ENCODE results near the gene S100A10. TPM values are rescaled to one million over a fixed set of nuclear protein-coding genes. Genes with fewer than 3 reads are reported as not detected.

The S100A10 gene, protein sequence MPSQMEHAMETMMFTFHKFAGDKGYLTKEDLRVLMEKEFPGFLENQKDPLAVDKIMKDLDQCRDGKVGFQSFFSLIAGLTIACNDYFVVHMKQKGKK
- total RNA-seq: 431 and 437 TPM in 2 replicates

- intact Hi-C loops (cut with micrococcal nuclease): loop anchor here (1.0 to 5.0 kb wide), 5 partner anchors 10 to 202 kb away; partner anchors contain the start of genes C2CD4D, TDRKH and THEM4
Measured at GRCh38 chr1:151993734-151994496, at the start of gene S100A10. S100A10 (minus strand) TSS chr1:151993859; CDS start chr1:151986230, 7,629 bp downstream.

- intact Hi-C loops (cut with micrococcal nuclease): no loop called here
Measured at GRCh38 chr1:152042030-152042429, 48.4 kb upstream of the S100A10 start.

DNA sequence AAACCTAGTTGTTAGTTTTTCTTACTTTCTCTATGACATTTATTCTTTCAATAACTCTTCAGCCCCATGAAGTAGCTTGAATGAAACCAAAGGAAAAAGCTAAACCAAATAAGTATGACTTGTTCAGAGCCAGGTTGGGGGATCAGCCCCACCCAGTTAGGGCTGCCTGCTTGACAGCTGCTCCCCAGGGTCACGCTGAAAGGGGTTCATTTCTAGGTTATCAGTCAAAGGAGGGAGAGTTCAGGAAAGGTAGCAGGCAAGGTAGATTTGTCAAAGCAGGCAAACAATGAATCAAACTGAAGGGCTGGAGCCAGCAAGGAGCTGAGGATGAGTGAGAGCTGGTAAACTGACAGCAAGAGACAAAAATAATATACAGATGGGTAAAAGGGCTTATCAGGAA lies 46.2 kb upstream of the S100A10 start:
- intact Hi-C loops (cut with micrococcal nuclease): no loop called here

DNA sequence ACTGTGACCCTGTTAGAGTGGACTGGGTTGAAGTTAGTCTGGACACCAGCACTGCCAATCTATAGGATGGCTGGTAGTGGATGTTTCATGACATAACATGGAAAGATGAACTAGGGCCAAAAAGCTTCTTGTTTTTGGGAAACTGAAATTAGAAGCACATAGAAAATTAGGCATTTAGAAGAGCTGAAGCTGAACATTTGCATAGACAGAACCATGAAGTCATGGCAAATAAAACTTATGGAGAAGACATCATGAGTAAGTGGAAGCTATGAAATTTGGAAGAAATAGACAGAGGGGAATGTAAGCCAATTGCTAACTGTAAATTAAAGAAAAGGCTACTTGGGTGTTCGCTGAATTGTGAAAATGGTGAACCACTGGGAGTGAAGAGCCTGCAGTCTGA lies 45.8 kb upstream of the S100A10 start:
- intact Hi-C loops (cut with micrococcal nuclease): no loop called here

GRCh38 chr1:152038871-152039270 lies 45.2 kb upstream of the S100A10 start:
- intact Hi-C loops (cut with micrococcal nuclease): no loop called here

GRCh38 chr1:152036267-152037216 lies 42.9 kb upstream of the S100A10 start, which contains the start of gene S100A11:
S100A11 (minus strand) TSS chr1:152037004; CDS start chr1:152036915, 89 bp downstream.
- intact Hi-C loops (cut with micrococcal nuclease): no loop called here

DNA sequence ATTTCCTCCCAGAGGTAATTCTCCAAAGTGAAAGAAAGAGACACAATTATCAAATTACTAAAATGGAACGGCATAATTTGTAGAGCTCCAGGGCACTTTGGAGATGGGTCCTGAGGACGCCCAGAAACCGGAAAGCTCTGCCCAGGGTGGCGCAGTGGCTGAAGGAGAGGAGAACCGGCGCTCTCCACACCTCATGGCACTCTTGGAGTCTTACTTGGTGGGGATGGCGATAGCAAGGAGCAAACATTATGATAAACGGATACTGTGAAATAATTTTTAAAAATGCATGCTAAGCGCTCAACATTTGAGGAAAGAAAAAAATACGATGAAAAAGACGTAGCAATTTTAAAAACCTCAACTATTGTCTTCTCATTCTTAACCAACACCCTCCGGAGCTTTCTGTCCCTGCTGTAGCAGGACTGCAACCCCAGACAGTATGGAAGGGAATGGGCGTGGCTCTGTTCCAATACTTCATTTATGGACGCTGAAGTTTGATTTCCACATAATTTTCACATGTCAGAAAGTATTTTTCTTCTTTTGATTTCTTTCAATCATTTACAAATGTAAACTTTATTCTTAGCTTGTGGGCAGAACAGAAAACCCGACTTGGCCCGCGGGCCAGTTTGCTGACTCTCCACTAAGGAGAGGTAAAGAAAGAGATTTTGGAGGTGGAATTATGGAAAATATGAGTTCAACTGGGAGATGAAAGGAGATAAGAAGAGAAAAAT lies 42.0 kb upstream of the S100A10 start:
- intact Hi-C loops (cut with micrococcal nuclease): loop anchor here (1.0 to 2.0 kb wide), 2 partner anchors 13 to 245 kb away; partner anchors contain the start of gene TDRKH

GRCh38 chr1:152034654-152035538 lies 41.2 kb upstream of the S100A10 start:
- intact Hi-C loops (cut with micrococcal nuclease): loop anchor here (1.0 to 2.0 kb wide), 2 partner anchors 13 to 244 kb away; partner anchors contain the start of gene TDRKH

- intact Hi-C loops (cut with micrococcal nuclease): loop anchor here (2.0 kb wide), 1 partner anchor 243 kb away; the partner anchor contains the start of gene TDRKH
Measured at GRCh38 chr1:152034324-152034653, 40.6 kb upstream of the S100A10 start.

GRCh38 chr1:152029929-152030211 lies 36.2 kb upstream of the S100A10 start:
- intact Hi-C loops (cut with micrococcal nuclease): no loop called here

- intact Hi-C loops (cut with micrococcal nuclease): no loop called here
Measured at GRCh38 chr1:152029144-152029928, 35.7 kb upstream of the S100A10 start.

DNA sequence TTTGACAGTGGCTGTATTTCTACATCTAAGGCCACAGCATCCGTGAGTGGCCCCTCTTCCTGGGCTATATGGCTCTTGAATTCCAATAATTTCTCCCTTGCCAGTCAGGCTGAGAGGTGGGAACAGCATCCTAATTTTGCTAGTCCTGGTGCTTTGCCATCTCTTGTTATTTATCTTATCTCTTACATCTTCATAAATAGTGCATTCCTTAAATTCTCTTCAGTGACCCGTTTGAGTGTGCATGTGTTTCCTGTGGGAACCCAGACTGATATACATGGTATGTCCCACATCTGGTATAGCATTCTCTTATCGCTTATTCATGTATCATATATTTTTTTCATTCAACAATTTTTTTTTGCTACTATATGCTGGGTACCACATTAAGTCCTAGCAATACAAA lies 33.2 kb upstream of the S100A10 start:
- intact Hi-C loops (cut with micrococcal nuclease): no loop called here

GRCh38 chr1:152024223-152024622 lies 30.6 kb upstream of the S100A10 start:
- intact Hi-C loops (cut with micrococcal nuclease): no loop called here

DNA sequence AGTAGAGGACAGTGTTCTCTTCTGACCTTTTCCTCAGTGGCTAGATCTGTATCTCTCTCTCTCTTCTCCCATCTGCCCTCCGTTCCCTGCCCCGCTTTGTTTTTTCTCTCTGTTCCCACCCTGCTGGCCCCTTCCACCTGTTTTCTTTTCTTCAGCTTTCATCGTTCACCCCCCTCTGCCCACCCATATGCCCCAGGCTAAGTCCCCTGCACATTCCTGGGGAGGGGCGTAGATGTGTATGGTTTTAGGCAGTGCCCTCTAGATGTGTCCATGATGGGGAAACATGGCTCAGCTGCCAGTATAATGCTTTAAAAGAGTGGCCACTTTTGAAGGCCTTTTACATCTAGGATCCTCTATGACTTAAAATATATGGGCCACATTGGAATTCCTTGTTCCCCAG lies 29.6 kb upstream of the S100A10 start:
- intact Hi-C loops (cut with micrococcal nuclease): no loop called here

GRCh38 chr1:152022474-152022873 lies 28.8 kb upstream of the S100A10 start:
- intact Hi-C loops (cut with micrococcal nuclease): no loop called here

GRCh38 chr1:152021569-152021968 lies 27.9 kb upstream of the S100A10 start:
- intact Hi-C loops (cut with micrococcal nuclease): no loop called here

DNA sequence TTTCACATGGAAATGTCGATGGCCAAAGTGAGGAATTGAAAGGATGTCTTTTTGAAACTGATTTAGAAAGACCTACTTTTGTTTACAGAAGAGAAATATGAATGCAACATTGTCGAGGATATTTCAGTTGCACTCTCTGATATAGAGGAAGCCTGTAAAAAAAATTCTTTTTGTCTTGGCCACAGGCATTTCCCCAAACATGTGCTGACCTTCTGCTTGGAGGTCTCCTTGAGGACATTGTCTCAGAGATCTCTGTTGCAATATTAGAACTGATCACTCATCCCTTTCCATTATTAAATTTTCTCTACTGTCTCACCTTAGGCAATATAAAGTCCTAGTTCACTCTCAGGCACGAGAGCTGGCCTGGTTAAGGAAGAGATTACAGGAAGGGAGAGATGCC lies 27.2 kb upstream of the S100A10 start:
- intact Hi-C loops (cut with micrococcal nuclease): no loop called here

GRCh38 chr1:152018537-152018936 lies 24.9 kb upstream of the S100A10 start:
- intact Hi-C loops (cut with micrococcal nuclease): no loop called here

DNA sequence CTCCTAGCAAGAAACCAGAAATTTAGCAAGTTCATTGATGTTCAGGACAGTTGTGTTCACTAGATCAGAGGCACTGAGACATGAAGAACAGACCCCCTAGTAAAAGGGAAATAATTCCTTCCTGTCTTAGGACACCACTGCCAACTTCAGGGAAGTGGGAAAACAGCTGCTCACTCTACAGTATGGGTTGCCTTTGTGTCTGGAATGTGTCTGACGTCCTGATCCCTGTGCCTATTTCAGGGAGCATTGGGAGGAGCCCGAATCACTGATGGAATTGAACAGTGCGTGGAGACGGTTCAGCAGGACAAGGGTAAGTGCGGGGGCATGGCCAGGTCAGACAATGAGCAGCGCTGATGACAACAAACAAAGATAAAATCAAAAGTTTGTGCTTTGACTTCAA lies 22.1 kb upstream of the S100A10 start:
- intact Hi-C loops (cut with micrococcal nuclease): no loop called here

Measured in T-helper 2 cell treated with Interferon-gamma antibody and Interleukin-4, amounts not matched to agents 100 ng/mL and 5 ng/mL, for 36 hours (primary cell).